Prostate gland (tissue), 2 donors: ENCODE results near the gene IFITM10.

Experiments used
- POLR2A ChIP-seq: fragments of 450-650 bp; IDR thresholded peaks from one replicate; pipeline ENCODE4 v1.6.1; 2016; ENCODE audit warnings: antibody characterized with exemption, mild to moderate bottlenecking
- TF ChIP-seq, protein P1 (sequence below), 4 experiments: fragments of 200-600 bp in 2 of 4; fragments of 450-650 bp in 2 of 4; sonication (generic) in 2 of 4; IDR thresholded peaks; 1 replicate in 3 of 4; 2 replicates in 1 of 4; pipeline ENCODE4 v1.5.1; 2016 to 2019; ENCODE audit warnings: antibody characterized with exemption in 4 of 4, mild to moderate bottlenecking in 2 of 4, moderate library complexity in 2 of 4

DNA sequence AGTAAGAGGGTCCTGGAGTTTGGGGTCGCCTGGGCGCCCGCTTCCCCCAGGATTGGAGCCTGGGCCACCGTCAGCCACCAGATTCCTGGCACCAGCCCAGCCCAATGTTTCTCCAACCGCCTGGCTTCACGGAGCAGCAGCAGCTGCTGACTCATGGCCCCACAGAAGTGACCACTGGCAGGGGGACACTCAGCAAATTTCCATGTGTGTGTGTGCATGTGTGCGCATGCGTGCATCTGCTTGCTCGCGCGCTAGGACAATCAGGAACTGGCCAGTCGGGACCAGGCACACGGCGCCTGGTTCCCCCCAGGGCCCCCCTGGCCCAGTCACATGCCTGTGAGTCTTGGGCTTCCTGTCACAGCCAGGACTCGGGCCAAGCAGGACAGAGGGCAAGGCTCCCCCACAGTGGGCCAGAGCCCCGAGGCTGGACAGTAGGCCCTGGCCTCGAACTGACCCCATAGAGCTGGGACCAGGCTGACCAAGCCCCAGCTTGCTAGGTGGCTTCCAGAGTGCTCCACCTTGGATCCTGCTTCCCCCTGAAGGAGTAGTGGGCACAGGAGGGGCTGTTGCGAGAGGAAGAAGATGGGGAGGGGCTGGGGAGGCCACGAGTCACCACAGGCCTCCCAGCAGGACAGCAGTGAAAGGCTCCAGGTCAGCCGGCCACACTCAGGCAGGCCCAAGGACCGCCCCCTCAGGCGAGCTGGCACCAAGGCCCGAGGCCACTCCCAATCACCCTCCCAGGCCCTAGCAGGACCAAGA lies 10.1 kb upstream of the IFITM10 start:
- no peak for TF ChIP-seq POLR2A
- TF ChIP-seq, protein P1, sequence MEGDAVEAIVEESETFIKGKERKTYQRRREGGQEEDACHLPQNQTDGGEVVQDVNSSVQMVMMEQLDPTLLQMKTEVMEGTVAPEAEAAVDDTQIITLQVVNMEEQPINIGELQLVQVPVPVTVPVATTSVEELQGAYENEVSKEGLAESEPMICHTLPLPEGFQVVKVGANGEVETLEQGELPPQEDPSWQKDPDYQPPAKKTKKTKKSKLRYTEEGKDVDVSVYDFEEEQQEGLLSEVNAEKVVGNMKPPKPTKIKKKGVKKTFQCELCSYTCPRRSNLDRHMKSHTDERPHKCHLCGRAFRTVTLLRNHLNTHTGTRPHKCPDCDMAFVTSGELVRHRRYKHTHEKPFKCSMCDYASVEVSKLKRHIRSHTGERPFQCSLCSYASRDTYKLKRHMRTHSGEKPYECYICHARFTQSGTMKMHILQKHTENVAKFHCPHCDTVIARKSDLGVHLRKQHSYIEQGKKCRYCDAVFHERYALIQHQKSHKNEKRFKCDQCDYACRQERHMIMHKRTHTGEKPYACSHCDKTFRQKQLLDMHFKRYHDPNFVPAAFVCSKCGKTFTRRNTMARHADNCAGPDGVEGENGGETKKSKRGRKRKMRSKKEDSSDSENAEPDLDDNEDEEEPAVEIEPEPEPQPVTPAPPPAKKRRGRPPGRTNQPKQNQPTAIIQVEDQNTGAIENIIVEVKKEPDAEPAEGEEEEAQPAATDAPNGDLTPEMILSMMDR (IDR thresholded peaks at IDR 0.05), result no peak
